Measurements from ENCODE around the gene CD300LF. TPM values are rescaled to one million over a fixed set of nuclear protein-coding genes. Genes with fewer than 3 reads are reported as not detected.

Gene CD300LF
- total and polyA plus RNA-seq, 2 donors (not counting 1 experiment from before 2014, with no cell fraction given) = 0.52 to 1.1 TPM

DNA sequence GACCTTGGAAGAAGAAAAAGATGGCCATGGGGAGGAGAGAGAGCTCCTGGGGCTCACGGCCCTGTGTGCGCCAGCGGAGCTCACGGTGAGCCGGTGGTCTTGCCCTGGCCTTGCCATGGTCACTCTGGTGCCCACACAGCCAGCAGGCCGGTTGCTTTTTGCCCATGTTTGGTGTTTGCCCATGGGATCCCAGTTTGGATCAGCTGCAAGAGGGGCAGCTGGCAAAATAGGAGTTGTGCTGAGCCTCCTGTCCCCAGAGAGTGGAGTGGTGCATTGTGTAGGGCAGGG is 37.3 kb upstream of the CD300LF start:
- H3K27me3 ChIP-seq (replicated peaks in 1 of 4; ENCODE audit: control extremely low read depth in 1 of 4, control insufficient read depth in 3 of 4, insufficient read depth in 4 of 4, low read length in 3 of 4) = no peaks in the 10 kb centered on the region
- ChIA-PET POLR2A (interaction anchor here (0.7 to 2.6 kb wide), 7 partner anchors 9 to 123 kb away, joined by 3 to 27 read pairs (median 8); partner anchors contain the start of genes FDXR, NAT9 and RAB37), CTCF (interaction anchor here (1.1 to 7.7 kb wide), 14 partner anchors 9 to 115 kb away, joined by 3 to 57 read pairs (median 6); partner anchors contain the start of gene RAB37)
- H3K4me3 Mint-ChIP-seq = peak overlapping the region; percentile 91
- no peaks in the 10 kb centered on the region for H3K9me3 ChIP-seq (ENCODE audit: control extremely low read depth in 1 of 3, control insufficient read depth in 2 of 3, insufficient read depth in 1 of 3, low read length in 2 of 3)
- H3K27ac Mint-ChIP-seq = peak overlapping the region; percentile 60
- no peak for TF ChIP-seq EZH2 (IDR thresholded peaks at IDR 0.05; ENCODE audit: borderline replicate concordance, insufficient read depth, low read depth, low read length, poor library complexity, severe bottlenecking)
- TF ChIP-seq, protein P1, sequence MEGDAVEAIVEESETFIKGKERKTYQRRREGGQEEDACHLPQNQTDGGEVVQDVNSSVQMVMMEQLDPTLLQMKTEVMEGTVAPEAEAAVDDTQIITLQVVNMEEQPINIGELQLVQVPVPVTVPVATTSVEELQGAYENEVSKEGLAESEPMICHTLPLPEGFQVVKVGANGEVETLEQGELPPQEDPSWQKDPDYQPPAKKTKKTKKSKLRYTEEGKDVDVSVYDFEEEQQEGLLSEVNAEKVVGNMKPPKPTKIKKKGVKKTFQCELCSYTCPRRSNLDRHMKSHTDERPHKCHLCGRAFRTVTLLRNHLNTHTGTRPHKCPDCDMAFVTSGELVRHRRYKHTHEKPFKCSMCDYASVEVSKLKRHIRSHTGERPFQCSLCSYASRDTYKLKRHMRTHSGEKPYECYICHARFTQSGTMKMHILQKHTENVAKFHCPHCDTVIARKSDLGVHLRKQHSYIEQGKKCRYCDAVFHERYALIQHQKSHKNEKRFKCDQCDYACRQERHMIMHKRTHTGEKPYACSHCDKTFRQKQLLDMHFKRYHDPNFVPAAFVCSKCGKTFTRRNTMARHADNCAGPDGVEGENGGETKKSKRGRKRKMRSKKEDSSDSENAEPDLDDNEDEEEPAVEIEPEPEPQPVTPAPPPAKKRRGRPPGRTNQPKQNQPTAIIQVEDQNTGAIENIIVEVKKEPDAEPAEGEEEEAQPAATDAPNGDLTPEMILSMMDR (IDR thresholded peaks at IDR 0.05) = no peak
- H3K27me3 Mint-ChIP-seq = no peaks in the 10 kb centered on the region
- H3K27ac ChIP-seq (ENCODE audit: low read length in 2 of 2) = no peak overlapping the region
- DNase-seq (no peak), ATAC-seq (ENCODE audit: low read depth) (no peak)
- 32% methylated on average over 6 of the region's 6 CpGs for WGBS (ENCODE audit: insufficient coverage)
- intact Hi-C loops (cut with micrococcal nuclease) = no loop called here
- peak overlapping the region; percentile 98 for H3K9ac ChIP-seq (ENCODE audit: low read length)
- H3K4me1 ChIP-seq (ENCODE audit: control insufficient read depth in 2 of 2, insufficient read depth in 2 of 2, low read length in 2 of 2) = peaks cover 41 to 55% of the 10 kb centered on the region in 2 donors
- H3K4me2 ChIP-seq (replicated peaks; ENCODE audit: low read depth, low read length, poor library complexity, severe bottlenecking) = peak overlapping the region; percentile 99
- H3K4me1 Mint-ChIP-seq = peaks cover 59% of the 10 kb centered on the region
- peak overlapping the region; percentile 78 for H2AFZ ChIP-seq (ENCODE audit: insufficient read depth, low read depth, low read length, poor library complexity, severe bottlenecking)
- peaks cover 0 to 4% of the 10 kb centered on the region in 2 experiments for H3K36me3 ChIP-seq (replicated peaks in 1 of 2; ENCODE audit: control extremely low read depth in 1 of 2, control insufficient read depth in 1 of 2, extremely low read depth in 1 of 2, insufficient read depth in 2 of 2, low read length in 1 of 2)
- H3K79me2 ChIP-seq (ENCODE audit: control insufficient read depth, insufficient read depth, low read length) = peaks cover 72% of the 10 kb centered on the region
- H4K20me1 ChIP-seq (ENCODE audit: control insufficient read depth, insufficient read depth, low read length, poor library complexity, severe bottlenecking) = peaks cover 59% of the 10 kb centered on the region
- peak overlapping the region; percentile 49 to 99 (median 90) for H3K4me3 ChIP-seq (ENCODE audit: control extremely low read depth in 1 of 5, extremely low read depth in 1 of 5, insufficient read depth in 1 of 5, low read depth in 2 of 5, low read length in 4 of 5)
- no peaks in the 10 kb centered on the region for H3K9me3 Mint-ChIP-seq (ENCODE audit: insufficient read depth)

DNA sequence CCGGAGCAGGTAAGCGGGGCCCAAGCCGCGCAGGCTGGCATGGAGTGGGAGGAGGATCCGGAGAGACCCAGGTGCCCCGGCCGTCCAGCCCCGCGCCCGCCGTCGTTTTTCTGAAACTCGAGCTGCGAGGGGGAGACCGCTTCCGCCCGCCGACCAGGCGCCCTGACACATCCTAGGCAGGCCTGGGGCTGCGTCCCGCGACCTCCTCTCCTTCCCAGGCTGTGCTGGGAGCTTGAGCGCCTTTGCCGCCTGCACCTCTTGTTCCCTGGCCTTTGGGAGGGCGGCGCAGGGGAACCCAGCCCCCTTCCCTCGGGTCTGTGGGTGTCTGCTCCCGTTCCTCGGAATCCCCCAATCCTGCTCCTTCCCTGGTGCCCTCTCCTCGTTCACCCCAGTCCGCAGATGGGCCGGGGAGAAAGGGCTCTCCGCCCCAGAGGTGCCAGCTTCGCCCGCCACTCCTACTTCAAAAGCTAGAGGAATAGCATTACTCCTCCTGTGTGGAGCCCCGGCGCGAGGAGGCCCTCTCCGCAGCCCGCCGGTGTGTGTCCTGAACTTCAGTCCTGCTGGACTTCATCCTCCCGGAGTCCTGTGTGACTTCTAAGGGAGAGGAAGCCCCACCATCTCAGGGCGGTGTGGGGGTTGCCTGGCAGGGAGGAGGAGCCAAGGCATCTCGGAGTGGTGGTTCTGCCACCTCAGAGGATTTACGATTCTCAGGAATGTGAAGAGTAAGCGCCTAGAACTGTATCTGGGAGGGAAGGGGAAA is 36.7 kb upstream of the CD300LF start:
- Histone ChIP-seq H3K27me3 (replicated peaks in 1 of 4; ENCODE audit: control extremely low read depth in 1 of 4, control insufficient read depth in 3 of 4, insufficient read depth in 4 of 4, low read length in 3 of 4) (no peaks in the 10 kb centered on the region), H2AFZ (ENCODE audit: insufficient read depth, low read depth, low read length, poor library complexity, severe bottlenecking) (peak overlapping the region; percentile 78), H3K4me1 (ENCODE audit: control insufficient read depth in 2 of 2, insufficient read depth in 2 of 2, low read length in 2 of 2) (peaks cover 42 to 55% of the 10 kb centered on the region in 2 donors), H3K36me3 (replicated peaks in 1 of 2; ENCODE audit: control extremely low read depth in 1 of 2, control insufficient read depth in 1 of 2, extremely low read depth in 1 of 2, insufficient read depth in 2 of 2, low read length in 1 of 2) (peaks cover 0 to 4% of the 10 kb centered on the region in 2 experiments), H3K4me2 (replicated peaks; ENCODE audit: low read depth, low read length, poor library complexity, severe bottlenecking) (peak overlapping the region; percentile 99), H3K4me3 (ENCODE audit: control extremely low read depth in 1 of 5, extremely low read depth in 1 of 5, insufficient read depth in 1 of 5, low read depth in 2 of 5, low read length in 4 of 5) (peak overlapping the region; percentile 51 to 99 (median 90)), H3K79me2 (ENCODE audit: control insufficient read depth, insufficient read depth, low read length) (peaks cover 68% of the 10 kb centered on the region), H3K27ac (ENCODE audit: low read length in 2 of 2) (peak overlapping the region in 1 of 2 donors; percentile 80), H4K20me1 (ENCODE audit: control insufficient read depth, insufficient read depth, low read length, poor library complexity, severe bottlenecking) (peaks cover 54% of the 10 kb centered on the region), H3K9me3 (ENCODE audit: control extremely low read depth in 1 of 3, control insufficient read depth in 2 of 3, insufficient read depth in 1 of 3, low read length in 2 of 3) (no peaks in the 10 kb centered on the region), H3K9ac (ENCODE audit: low read length) (peak overlapping the region; percentile 98)
- H3K9me3 Mint-ChIP-seq (ENCODE audit: insufficient read depth) = no peaks in the 10 kb centered on the region
- peak overlapping the region; percentile 91 for H3K4me3 Mint-ChIP-seq
- TF ChIP-seq, protein P1 (IDR thresholded peaks at IDR 0.05) = no peak
- no peak for TF ChIP-seq EZH2 (IDR thresholded peaks at IDR 0.05; ENCODE audit: borderline replicate concordance, insufficient read depth, low read depth, low read length, poor library complexity, severe bottlenecking)
- WGBS (ENCODE audit: insufficient coverage) = 1% methylated on average over 42 of the region's 46 CpGs
- H3K27ac Mint-ChIP-seq = peak overlapping the region; percentile 60
- intact Hi-C loops (cut with micrococcal nuclease) = no loop called here
- no peaks in the 10 kb centered on the region for H3K27me3 Mint-ChIP-seq
- DNase-seq (no peak), ATAC-seq (ENCODE audit: low read depth) (peak; percentile 0)
- H3K4me1 Mint-ChIP-seq = peaks cover 58% of the 10 kb centered on the region
- ChIA-PET CTCF (interaction anchor here (0.7 to 7.7 kb wide), 16 partner anchors 8 to 116 kb away, joined by 3 to 57 read pairs (median 6); partner anchors contain the start of gene RAB37), POLR2A (interaction anchor here (0.5 to 2.6 kb wide), 6 partner anchors 9 to 285 kb away, joined by 3 to 27 read pairs (median 8); partner anchors contain the start of genes FDXR, NAT9 and RAB37)

All from B cell (primary cell).